ENCODE measurements around the gene UNC119. TPM values are rescaled to one million over a fixed set of nuclear protein-coding genes. Genes with fewer than 3 reads are reported as not detected.

UNC119 gene
- total and polyA plus RNA-seq, 2 of the 13 experiments (the other 11 are each of a cell fraction or from before 2014, with no cell fraction given) = 10.4 to 63.1 TPM

DNA sequence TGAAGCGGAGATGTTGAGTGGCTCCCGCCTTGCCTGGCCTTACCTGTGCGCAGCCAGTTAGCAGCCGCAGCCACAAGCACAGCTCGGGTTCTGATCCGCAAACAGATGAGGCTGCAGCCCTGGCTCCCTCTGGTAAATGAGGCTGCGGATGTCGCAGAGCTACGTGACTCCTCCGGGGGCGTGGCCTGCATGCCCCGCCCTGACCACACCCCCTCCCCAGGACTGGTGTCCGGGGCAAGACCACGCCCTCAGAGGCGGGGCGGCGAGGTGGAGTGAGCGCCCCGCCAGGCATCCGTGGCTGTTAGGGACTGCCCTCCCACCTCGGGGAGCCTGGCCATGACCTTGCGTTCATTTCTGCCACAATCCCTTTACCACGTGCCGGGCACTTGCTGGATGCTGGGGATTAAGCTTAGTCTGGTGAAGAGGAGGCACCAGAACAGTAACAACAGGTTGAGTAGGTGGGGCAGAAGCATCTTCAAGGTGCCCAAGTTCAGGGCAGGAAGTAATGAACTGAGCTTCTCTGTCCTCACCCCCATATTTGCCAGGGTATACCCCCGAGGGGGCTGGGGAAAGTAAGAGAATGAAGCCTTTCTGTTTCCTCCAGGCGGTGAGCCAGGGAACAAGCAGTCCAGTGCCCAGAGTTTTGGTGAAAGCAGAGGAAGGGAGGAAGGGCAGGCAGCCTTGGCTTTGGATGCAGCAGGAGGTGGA is 24.5 kb upstream of the UNC119 start, which contains the start of gene ALDOC (continued):
- TF ChIP-seq, protein P1, sequence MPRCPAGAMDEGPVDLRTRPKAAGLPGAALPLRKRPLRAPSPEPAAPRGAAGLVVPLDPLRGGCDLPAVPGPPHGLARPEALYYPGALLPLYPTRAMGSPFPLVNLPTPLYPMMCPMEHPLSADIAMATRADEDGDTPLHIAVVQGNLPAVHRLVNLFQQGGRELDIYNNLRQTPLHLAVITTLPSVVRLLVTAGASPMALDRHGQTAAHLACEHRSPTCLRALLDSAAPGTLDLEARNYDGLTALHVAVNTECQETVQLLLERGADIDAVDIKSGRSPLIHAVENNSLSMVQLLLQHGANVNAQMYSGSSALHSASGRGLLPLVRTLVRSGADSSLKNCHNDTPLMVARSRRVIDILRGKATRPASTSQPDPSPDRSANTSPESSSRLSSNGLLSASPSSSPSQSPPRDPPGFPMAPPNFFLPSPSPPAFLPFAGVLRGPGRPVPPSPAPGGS (CRISPR knock-in tag; IDR thresholded peaks at IDR 0.05) = no peak; the same call in 1 of the 2 replicates
- TF ChIP-seq GZF1 (CRISPR knock-in tag; IDR thresholded peaks at IDR 0.05) (no peak), SOX6 (IDR thresholded peaks at IDR 0.05) (no peak), SOX6 (CRISPR knock-in tag; IDR thresholded peaks at IDR 0.05) (peak; percentile 77), ZNF34 (CRISPR knock-in tag; IDR thresholded peaks at IDR 0.05; ENCODE audit: borderline replicate concordance) (no peak), CEBPG (CRISPR knock-in tag; IDR thresholded peaks at IDR 0.05) (peak; percentile 33; the same call in 1 of the 2 replicates), RBFOX2 (IDR thresholded peaks at IDR 0.05; ENCODE audit: low read depth, low read length) (peak; percentile 78), FIP1L1 (IDR thresholded peaks at IDR 0.05; ENCODE audit: borderline replicate concordance, insufficient read depth, low read depth, low read length) (no peak), MIXL1 (CRISPR knock-in tag; IDR thresholded peaks at IDR 0.05) (peak; percentile 72; the same call in 1 of the 2 replicates), TARDBP (CRISPR knock-in tag; IDR thresholded peaks at IDR 0.05) (peak; percentile 70), ZNF788 (CRISPR knock-in tag; IDR thresholded peaks at IDR 0.05; ENCODE audit: borderline replicate concordance) (peak; percentile 83; the same call in 1 of the 2 replicates), TSC22D2 (CRISPR knock-in tag; IDR thresholded peaks at IDR 0.05; ENCODE audit: borderline replicate concordance) (no peak)
- TF ChIP-seq, protein P2, sequence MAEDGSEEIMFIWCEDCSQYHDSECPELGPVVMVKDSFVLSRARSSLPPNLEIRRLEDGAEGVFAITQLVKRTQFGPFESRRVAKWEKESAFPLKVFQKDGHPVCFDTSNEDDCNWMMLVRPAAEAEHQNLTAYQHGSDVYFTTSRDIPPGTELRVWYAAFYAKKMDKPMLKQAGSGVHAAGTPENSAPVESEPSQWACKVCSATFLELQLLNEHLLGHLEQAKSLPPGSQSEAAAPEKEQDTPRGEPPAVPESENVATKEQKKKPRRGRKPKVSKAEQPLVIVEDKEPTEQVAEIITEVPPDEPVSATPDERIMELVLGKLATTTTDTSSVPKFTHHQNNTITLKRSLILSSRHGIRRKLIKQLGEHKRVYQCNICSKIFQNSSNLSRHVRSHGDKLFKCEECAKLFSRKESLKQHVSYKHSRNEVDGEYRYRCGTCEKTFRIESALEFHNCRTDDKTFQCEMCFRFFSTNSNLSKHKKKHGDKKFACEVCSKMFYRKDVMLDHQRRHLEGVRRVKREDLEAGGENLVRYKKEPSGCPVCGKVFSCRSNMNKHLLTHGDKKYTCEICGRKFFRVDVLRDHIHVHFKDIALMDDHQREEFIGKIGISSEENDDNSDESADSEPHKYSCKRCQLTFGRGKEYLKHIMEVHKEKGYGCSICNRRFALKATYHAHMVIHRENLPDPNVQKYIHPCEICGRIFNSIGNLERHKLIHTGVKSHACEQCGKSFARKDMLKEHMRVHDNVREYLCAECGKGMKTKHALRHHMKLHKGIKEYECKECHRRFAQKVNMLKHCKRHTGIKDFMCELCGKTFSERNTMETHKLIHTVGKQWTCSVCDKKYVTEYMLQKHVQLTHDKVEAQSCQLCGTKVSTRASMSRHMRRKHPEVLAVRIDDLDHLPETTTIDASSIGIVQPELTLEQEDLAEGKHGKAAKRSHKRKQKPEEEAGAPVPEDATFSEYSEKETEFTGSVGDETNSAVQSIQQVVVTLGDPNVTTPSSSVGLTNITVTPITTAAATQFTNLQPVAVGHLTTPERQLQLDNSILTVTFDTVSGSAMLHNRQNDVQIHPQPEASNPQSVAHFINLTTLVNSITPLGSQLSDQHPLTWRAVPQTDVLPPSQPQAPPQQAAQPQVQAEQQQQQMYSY (CRISPR knock-in tag; IDR thresholded peaks at IDR 0.05) = no peak
- TF ChIP-seq, protein P3, sequence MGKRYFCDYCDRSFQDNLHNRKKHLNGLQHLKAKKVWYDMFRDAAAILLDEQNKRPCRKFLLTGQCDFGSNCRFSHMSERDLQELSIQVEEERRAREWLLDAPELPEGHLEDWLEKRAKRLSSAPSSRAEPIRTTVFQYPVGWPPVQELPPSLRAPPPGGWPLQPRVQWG (CRISPR knock-in tag; IDR thresholded peaks at IDR 0.05; ENCODE audit: borderline replicate concordance, low read depth) = no peak
- TF ChIP-seq, protein P4, sequence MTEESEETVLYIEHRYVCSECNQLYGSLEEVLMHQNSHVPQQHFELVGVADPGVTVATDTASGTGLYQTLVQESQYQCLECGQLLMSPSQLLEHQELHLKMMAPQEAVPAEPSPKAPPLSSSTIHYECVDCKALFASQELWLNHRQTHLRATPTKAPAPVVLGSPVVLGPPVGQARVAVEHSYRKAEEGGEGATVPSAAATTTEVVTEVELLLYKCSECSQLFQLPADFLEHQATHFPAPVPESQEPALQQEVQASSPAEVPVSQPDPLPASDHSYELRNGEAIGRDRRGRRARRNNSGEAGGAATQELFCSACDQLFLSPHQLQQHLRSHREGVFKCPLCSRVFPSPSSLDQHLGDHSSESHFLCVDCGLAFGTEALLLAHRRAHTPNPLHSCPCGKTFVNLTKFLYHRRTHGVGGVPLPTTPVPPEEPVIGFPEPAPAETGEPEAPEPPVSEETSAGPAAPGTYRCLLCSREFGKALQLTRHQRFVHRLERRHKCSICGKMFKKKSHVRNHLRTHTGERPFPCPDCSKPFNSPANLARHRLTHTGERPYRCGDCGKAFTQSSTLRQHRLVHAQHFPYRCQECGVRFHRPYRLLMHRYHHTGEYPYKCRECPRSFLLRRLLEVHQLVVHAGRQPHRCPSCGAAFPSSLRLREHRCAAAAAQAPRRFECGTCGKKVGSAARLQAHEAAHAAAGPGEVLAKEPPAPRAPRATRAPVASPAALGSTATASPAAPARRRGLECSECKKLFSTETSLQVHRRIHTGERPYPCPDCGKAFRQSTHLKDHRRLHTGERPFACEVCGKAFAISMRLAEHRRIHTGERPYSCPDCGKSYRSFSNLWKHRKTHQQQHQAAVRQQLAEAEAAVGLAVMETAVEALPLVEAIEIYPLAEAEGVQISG (CRISPR knock-in tag; IDR thresholded peaks at IDR 0.05) = 0 out of 2 replicates have a peak, but pooled peaks have one; percentile 58
- TF ChIP-seq, protein P5, sequence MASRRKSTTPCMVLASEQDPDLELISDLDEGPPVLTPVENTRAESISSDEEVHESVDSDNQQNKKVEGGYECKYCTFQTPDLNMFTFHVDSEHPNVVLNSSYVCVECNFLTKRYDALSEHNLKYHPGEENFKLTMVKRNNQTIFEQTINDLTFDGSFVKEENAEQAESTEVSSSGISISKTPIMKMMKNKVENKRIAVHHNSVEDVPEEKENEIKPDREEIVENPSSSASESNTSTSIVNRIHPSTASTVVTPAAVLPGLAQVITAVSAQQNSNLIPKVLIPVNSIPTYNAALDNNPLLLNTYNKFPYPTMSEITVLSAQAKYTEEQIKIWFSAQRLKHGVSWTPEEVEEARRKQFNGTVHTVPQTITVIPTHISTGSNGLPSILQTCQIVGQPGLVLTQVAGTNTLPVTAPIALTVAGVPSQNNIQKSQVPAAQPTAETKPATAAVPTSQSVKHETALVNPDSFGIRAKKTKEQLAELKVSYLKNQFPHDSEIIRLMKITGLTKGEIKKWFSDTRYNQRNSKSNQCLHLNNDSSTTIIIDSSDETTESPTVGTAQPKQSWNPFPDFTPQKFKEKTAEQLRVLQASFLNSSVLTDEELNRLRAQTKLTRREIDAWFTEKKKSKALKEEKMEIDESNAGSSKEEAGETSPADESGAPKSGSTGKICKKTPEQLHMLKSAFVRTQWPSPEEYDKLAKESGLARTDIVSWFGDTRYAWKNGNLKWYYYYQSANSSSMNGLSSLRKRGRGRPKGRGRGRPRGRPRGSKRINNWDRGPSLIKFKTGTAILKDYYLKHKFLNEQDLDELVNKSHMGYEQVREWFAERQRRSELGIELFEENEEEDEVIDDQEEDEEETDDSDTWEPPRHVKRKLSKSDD (CRISPR knock-in tag; IDR thresholded peaks at IDR 0.05; ENCODE audit: low read depth) = no peak
- TF ChIP-seq, protein P6, sequence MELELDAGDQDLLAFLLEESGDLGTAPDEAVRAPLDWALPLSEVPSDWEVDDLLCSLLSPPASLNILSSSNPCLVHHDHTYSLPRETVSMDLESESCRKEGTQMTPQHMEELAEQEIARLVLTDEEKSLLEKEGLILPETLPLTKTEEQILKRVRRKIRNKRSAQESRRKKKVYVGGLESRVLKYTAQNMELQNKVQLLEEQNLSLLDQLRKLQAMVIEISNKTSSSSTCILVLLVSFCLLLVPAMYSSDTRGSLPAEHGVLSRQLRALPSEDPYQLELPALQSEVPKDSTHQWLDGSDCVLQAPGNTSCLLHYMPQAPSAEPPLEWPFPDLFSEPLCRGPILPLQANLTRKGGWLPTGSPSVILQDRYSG (CRISPR knock-in tag; IDR thresholded peaks at IDR 0.05) = no peak
